HG03196 (cell line): Measurements from ENCODE around the gene RAB11FIP2.
A peak's percentile ranks its signal among the peaks of the same experiment; 100 is the strongest.
"Not testable (repeated sequence)": the region's sequence is repeated elsewhere in the genome, so short reads cannot be mapped to it uniquely, and the experiment has no call there.

Experiments
- ATAC-seq: cut with Tn5 transposase; IDR thresholded peaks from one replicate; pipeline ENCODE4 v1.9.1; 2021; ENCODE audit not compliant: unreplicated experiment

Gene RAB11FIP2, protein sequence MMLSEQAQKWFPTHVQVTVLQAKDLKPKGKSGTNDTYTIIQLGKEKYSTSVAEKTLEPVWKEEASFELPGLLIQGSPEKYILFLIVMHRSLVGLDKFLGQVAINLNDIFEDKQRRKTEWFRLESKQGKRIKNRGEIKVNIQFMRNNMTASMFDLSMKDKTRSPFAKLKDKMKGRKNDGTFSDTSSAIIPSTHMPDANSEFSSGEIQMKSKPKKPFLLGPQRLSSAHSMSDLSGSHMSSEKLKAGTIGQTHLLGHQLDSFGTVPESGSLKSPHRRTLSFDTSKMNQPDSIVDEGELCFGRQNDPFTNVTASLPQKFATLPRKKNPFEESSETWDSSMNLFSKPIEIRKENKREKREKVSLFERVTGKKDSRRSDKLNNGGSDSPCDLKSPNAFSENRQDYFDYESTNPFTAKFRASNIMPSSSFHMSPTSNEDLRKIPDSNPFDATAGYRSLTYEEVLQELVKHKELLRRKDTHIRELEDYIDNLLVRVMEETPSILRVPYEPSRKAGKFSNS

DNA sequence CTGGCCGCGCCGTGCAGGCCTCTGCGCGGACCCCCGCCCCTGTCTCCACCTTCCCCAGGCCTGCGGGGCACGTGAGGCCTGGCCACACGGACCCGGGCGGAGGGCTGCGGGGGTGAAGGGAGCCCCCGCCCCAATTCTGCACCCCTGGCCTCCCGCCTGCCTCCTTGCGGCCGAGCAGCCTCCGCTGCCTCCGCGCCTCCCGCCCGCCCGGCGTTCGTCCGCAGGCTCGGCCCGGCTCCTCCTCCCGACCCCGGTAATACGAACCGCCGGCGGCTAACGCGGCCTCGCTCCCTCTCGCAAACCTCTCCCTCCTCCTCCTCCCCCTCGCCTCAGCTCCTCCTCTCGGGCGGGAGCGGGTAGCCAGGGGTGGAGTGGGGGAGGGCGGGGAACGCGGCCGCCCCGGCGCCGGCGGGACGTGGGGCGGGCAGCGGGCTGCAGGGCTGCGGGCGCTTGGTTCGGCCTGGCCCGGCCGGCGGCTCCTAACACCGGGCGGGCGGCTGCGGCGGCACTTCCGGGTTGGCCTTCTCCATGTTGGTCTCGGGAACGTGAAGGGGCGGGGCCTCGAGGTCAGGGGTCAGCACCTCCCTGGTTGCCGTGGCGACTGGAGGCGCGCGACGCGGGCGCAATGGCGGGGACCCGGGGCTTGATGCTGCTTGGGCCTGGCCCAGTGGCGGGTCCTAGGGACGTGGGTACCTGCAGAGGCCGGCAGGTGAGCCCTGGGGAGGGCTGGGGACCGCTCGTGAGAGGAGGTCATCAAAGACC lies at the start of gene RAB11FIP2:
TSS of gene RAB11FIP2 (minus strand) at position 547 of the 762 bp plus-strand sequence. CDS start 778 bp downstream, outside the sequence.
- peak; percentile 97 for ATAC-seq

DNA sequence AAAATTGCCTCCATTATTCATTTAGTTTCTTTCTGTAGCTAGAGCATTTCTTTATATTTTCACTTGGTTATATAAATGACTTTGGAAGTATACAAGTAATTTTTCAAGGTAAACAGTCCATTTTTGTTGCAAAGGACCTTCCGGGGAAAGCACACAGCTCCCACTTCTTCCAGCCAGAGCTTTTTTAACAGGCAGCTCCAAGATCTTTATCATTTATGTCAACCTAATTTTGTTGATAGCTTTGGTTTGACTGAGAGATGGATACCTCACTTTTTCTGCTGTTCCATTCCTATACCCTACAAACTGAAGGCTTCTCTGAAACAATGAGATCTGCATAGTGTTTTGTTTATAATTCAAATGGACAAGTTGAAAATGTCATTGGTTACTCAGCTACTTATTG lies 49.3 kb upstream of the RAB11FIP2 start:
- ATAC-seq, result no peak

DNA sequence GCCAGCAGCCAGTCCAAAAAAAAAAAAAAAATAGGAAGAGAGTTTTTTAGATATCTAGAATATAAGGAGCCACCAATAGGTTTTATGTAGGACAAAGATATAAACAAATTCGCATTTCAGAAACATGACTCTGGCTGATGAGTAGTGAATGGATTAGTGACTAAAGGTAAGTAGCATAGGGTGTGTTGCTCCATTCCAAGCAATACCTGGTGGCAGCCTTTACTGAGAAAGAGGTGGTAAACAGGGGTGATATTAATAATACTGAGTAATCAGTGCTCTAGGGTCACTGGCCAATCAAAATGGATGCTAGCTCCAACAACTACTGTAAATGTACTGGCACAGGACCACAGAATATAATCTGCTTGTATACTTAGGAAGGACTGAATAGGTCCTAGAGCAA lies 45.5 kb upstream of the RAB11FIP2 start:
- ATAC-seq, result no peak

DNA sequence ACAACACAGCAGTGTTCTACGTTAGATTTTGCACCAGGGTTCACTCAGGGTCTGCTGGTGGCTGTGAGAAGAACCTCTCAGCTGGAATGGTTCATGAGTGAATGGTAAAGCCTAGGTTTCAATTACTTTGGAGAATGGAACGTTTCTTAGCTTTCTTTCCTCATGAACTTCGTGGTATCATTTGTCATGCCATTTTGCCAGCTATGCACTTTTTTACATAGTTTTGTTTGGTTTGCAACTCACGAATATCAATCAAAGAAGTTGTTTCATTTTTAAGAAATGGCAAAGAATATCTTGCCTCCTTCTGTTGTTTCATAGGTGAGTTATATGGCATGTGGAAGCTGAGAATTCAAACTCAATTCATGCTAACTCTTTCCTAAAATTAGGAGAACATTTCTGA lies 34.1 kb upstream of the RAB11FIP2 start:
- ATAC-seq, result no peak

DNA sequence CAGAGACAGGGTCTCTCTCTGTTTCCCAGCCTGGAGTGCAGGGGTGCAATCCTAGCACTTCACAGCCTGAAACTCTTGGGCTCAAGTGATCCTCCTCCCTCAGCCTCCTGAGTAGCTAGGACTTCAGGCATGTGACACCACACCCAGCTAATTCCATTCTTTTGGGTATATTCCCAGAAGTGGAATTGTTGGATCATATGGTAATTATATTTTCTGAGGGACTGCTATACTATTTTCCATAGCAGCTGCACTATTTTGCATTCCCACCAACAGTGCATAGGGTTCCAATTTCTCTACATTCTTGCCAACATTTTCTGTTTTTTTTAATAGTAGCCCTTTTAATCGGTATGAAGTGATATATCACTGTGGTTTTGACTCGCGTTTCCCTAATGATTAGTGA lies 30.0 kb upstream of the RAB11FIP2 start:
- ATAC-seq, result no peak

DNA sequence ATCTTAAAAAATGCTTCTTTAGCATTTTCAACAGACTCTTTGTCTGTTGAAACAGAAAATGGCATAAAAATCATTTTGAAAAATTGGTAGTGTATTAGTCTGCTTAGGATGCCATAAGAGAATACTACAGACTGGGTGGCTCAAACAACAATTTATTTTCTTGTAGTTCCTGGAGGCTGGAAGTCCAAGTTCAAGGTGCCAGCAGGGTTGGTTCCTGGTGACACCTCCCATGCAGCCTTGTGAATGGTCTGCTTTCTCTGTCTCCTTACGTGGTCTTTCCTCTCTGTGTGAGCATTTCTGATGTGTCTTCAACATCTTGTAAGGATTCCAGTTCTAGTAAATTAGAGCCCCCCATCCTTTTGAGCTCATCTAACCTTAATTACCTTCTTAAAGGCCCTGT lies 26.1 kb upstream of the RAB11FIP2 start:
- ATAC-seq, result no peak

DNA sequence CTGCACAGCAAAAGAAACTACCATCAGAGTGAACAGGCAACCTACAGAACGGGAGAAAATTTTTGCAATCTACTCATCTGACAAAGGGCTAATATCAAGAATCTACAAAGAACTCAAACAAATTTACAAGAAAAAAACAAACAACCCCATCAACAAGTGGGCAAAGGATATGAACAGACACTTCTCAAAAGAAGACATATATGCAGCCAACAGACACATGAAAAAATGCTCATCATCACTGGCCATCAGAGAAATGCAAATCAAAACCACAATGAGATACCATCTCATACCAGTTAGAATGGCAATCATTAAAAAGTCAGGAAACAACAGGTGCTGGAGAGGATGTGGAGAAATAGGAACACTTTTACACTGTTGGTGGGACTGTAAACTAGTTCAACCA lies 20.6 kb upstream of the RAB11FIP2 start:
- ATAC-seq, result not testable (repeated sequence)

DNA sequence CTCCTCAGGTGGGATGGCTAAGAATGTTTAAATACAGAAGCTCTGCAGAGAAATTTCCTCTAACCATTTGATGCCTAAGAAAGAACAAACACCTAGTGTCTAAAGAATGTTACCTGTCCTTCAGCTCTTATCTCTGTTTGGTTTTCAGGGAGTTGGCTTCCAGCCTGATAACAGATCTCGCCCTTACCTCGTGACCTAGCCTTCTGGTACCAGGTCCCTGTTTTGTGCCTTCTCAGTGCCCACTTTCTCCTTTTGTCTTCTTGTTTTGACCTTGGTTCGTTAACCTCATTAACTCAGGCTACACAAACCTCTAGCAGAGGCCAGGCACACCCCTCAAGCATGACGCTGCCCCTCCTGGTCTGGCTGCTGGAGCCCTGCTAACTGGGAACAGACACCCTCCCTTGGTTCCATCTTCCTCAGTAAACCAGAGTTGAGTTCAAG lies 16.1 kb upstream of the RAB11FIP2 start:
- no peak for ATAC-seq

DNA sequence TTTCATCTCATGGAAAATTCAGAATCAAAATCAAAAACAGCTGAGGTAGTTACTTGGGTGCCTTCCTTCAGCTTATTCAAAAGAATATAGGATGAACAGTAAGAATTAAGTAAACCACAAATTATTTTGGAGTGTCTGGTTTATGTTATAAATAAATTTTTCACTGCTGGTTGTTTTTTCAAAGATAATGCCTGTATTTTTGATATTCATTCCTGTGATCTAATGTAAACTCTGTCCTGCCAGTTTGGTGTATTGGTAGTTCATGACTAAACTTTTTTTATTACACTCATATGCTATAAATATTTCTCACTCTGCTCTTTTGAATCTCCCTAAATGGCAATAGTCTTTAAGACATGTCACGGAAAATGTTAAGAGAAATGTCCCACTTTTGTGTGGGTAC lies 11.6 kb upstream of the RAB11FIP2 start:
- ATAC-seq, result no peak

DNA sequence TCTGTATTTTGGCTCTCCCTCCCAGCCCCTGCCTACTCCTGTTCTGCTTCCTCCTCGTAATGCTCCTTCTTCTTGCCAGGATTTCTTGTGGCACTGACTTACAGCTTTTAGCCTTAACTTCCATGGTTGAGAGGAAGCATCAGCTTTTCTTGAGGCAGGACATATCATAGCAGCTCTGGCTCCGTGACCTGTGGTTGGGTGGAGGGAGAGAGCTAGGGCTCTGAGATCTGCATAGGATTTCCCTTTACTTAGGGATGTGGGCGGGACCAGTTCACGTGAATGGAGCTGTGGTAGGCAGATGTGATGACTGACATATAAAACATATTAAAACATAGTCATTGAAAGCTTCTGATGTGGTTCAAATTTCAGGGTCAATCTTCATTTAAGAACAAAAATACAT lies 10.6 kb upstream of the RAB11FIP2 start:
- ATAC-seq, result no peak

DNA sequence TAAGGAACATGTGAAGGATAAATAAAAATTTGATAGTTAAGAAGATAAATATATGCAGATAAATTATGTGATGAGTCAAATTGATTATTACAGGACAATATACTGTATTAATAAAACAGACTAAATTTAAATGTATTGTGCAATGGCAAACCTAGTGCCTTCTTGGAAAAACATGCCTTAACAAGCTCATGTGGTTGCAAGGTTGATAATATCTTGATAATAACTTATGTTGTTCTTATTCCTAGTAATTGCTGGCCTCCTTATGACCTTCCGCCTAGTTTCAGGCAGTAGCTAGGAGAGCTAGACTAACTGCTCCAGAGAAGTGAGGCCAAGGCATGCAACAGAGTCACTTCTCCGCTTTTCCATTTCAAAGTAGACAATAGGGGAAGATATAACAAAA lies 7.6 kb upstream of the RAB11FIP2 start:
- ATAC-seq, result no peak

DNA sequence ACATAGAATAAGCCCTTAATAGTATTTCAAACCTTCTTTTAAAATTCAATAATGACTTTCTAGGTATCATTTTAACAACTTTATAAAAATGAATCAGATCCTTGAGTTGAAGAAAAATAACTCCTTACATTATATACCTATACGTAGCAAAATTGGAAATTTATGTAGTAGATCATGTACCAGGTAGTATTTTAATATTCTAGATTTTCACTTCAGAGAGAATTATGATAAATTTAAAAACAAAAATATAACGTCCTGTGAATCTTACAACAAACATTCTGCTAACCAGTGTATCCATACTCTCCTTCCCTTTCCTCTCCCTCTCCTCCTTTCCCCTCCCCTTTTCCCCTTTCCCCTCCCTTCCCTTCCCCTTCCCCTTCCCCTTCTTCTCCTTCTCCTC lies 6.1 kb upstream of the RAB11FIP2 start:
- no peak for ATAC-seq

DNA sequence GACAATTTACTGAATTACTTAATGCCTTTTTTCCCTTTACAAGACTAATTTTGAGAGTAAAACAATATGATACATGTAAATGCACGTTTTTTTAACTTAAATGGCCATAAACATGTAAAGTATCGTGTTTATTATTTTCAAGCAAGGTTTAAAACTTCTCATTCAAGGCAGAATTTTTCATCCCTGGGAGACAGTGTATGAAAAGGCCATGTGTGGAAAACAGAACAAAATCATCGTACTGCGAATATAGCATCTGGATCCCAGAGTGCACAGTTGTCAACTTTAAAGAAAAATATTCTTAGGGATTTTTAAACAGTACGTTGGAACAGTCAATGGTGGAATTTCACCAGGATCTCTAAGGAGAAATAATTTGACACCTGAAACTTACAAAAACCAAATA lies 1.1 kb upstream of the RAB11FIP2 start:
- ATAC-seq, result no peak

DNA sequence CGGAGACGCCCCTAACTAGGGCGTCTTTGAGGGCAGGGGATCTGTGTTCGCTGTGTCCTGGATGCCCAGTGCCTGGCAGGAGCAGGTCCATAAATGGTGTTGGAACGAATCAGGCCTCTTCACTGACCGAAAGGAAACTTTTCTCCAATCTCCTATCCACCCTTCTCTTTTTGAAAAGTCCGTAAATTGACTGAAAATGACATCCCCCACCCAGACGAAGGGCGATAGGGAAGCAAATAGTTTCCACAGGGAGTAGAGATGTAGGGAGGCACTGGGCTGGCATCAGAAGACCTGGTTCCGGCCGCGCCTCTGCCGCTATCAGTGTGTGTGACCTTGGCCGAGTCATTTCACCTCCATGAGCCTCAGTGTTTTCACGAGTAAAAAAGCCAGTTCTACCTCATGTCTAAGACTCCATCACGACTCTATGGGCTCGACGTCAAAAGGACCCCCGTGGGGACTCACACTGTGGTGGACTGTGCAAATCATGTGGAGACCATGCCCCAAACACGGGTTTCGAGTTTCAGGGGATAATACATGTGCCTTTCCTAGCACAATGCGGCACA lies 497 bp upstream of the RAB11FIP2 start:
- ATAC-seq, result no peak

DNA sequence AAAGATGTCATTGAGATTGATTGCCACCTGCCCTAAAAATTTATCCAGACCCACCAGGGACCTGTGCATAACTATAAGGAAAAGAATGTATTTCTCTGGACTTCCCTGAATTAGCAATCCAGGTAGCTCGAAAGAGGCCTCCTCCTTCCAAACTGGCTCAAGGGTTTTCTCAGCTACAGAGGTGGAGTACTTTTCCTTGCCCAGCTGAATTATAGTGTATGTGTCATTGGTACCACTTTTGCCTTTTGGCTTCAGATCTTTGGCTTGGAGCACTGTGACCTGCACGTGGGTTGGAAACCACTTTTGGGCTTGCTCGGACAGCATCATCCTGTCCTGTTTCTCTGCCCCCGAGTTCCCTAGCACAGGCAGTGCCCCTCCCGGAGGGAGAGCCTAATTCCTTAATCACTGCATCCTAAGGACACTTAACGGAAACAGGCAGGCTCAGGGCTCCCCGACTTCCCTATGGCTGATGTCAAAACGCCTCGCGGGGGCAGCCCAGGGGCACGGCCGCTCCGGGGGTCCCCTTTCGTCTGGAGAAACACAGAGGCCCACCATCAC lies 825 bp downstream of the RAB11FIP2 start:
- peak; percentile 26 for ATAC-seq

DNA sequence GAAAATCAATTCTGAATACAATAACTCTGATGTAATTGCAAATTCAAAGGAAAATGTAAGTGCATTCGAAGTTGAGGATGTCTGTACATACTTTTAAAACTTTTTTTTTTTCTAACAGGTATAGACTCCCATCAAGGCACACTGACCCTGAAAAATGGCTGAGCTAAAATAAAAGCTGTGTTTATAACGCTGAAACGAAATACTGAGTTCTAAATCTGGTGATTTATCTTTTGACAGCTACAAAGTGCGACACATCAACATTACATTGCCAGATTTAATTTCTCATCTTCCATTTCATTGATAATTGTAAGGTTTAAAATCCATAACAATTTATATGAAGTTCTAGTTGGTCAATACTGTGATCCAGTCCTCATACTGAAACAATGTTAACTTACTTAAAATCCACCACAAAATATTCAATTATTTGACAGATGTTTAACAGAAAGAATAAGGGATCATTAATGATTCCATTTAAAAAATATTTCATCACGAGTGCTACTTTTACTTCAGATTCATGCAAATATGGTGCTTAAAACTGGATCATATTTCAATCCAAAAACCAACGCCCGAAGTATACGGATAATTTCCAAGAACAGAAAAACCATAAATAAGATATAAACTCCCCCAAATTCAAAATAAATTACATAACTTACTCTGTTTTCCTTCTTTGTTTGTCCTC lies 1.4 kb downstream of the RAB11FIP2 start:
- ATAC-seq, result no peak

DNA sequence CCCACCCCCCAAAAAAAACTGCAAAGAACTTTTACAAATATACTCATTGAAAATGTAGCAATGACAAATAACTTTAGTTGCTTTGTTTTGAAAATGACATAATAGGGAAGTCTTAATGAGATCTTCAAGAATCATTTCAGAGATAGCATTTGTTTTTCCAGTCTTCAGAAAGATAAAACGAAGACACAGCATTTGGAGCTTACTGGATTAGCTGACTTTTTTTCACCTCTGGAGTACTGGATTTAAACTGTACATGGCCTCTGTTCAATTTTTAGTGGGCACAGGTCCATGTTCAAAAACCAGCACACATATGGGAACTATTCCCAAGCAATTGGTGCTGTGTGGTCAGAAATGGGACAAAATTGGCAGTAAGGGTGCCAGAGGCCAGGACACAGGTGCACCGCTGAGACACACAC lies 3.9 kb downstream of the RAB11FIP2 start:
- no peak for ATAC-seq

DNA sequence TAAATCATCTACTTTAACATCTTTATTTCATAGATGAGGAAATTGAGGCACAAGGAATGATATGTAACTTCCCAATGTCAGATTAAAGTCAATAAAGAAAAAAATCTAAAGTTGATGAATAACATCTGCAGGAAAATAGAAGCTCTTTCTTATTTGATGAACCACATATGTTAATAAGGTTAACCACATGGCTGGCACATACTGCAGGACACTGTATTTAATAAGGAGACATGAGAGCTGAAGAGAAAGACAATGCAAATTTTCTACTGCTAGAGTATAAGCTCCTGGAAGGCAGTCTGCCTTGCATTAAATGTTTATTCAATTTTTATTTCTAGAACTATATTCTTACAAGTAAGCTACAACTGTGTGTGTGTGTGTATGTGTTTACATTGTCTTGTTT lies 4.4 kb downstream of the RAB11FIP2 start:
- no peak for ATAC-seq

DNA sequence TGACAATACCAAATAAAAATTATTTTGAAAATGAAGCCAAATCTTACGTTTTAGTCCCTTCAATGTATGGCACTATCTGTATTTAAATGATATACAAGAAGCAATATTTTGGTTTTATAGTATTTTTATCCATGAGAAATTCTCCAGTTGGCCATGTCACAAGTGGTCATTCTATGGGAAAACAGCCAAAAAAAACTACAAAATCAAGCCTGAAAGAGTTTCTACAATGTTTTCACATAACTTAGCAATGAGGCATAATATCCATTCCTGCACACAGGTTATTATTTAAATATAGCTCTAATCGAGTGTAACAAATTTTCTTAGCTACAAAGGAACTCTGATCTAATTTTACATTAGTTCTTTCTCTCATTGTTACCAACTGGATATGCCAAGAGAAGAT lies 5.4 kb downstream of the RAB11FIP2 start:
- no peak for ATAC-seq

DNA sequence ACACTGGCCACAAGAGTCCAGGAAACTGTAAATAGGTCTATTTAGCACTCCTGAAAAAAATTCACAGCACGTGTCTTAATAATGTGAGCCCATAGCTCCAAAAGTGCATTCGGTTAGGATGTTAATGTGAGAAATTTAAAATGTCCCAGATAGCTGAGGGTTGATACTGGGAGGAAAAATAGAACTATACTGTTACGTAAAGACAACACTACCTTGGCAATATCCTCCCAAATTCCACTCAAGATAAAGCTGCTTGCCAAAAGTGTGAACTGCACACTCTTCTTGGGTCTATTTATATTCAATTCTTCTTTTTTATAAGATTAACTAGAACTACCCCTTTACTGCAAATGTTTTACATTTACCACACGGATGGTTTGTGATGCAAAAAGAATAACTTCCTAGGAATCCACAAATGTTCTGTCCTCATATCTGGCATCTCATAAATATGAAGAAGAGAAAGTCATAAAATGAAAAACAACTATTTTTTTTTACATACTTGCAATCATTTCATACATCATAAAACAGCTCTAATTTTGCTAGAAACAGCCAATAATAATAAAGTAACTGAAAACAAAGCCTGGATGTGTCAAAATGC lies 10.4 kb downstream of the RAB11FIP2 start:
- no peak for ATAC-seq
